GM12892 (cell line): ENCODE measurements around the gene VPS50.
"Not testable (repeated sequence)": the region's sequence is repeated elsewhere in the genome, so short reads cannot be mapped to it uniquely, and the experiment has no call there.

Source experiments
- POLR2A ChIP-seq: IDR thresholded peaks from 2 replicates; pipeline ENCODE4 v1.6.1; 2011; ENCODE audit warnings: low read depth, low read length, control low read depth
- POLR2AphosphoS5 ChIP-seq: IDR thresholded peaks from 2 replicates; pipeline ENCODE4 v1.6.1; 2011; ENCODE audit warnings: low read depth, low read length, control low read depth
- TAF1 ChIP-seq: IDR thresholded peaks from 2 replicates; pipeline ENCODE4 v1.6.1; 2011; ENCODE audit warnings: low read depth, mild to moderate bottlenecking, control low read depth, low read length, borderline replicate concordance

DNA sequence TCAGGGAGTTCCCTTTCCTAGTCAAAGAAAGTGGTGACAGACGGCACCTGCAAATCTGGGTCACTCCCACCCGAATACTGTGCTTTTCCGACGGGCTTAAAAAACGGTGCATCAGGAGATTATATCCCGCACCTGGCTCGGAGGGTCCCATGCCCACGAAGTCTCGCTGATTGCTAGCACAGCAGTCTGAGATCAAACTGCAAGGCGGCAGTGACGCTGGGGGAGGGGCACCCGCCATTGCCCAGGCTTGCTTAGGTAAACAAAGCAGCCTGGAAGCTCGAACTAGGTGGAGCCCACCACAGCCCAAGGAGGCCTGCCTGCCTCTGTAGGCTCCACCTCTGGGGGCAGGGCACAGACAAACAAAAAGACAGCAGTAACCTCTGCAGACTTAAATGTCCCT is 110.0 kb downstream of the VPS50 start:
- TF ChIP-seq POLR2AphosphoS5, TAF1, POLR2A: not testable (repeated sequence)
